Body of pancreas (tissue), 4 donors: ENCODE results near the gene CCDC93.

Source experiments
- POLR2A ChIP-seq, 3 donors: fragments of 450-650 bp; IDR thresholded peaks; one replicate each; pipeline ENCODE4 v1.6.1; 2016; ENCODE audit warnings: antibody characterized with exemption in 3 of 3, mild to moderate bottlenecking in 2 of 3
- TF ChIP-seq, protein P1 (sequence below), 7 experiments: fragments of 450-650 bp in 4 of 7; fragments of 200-600 bp in 3 of 7; sonication (generic) in 3 of 7; IDR thresholded peaks; one replicate each; pipeline ENCODE4 v1.5.1; 2016 to 2019; ENCODE audit warnings: antibody characterized with exemption in 7 of 7

DNA sequence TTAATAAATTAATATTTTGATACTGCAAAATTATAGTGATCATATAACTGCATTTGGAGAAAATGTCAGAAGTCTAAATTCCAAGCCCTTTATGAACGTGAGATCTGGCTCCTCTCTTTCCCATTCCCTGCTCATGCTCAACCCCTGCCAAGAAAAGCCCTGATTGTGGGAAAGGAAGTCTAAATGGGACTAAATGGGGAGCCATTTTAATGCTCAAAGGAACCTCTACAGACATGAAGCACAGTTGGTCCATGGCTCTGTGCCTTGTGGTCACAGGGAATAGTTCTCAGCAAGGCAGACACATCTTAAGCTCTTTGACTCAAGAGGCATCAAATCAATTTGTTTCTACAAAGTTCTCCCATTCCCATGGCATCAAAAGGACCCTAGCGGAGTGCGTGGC, 45.1 kb upstream of the CCDC93 start:
- TF ChIP-seq, protein P1, sequence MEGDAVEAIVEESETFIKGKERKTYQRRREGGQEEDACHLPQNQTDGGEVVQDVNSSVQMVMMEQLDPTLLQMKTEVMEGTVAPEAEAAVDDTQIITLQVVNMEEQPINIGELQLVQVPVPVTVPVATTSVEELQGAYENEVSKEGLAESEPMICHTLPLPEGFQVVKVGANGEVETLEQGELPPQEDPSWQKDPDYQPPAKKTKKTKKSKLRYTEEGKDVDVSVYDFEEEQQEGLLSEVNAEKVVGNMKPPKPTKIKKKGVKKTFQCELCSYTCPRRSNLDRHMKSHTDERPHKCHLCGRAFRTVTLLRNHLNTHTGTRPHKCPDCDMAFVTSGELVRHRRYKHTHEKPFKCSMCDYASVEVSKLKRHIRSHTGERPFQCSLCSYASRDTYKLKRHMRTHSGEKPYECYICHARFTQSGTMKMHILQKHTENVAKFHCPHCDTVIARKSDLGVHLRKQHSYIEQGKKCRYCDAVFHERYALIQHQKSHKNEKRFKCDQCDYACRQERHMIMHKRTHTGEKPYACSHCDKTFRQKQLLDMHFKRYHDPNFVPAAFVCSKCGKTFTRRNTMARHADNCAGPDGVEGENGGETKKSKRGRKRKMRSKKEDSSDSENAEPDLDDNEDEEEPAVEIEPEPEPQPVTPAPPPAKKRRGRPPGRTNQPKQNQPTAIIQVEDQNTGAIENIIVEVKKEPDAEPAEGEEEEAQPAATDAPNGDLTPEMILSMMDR (IDR thresholded peaks at IDR 0.05): no peak
- TF ChIP-seq POLR2A (IDR thresholded peaks at IDR 0.05): no peak
